Measurements from ENCODE around the gene ABCA13.

GRCh38 chr7:48472640-48473039, 301.4 kb downstream of the ABCA13 start:
- no peak for TF ChIP-seq TAF1 (IDR thresholded peaks at IDR 0.05; ENCODE audit: borderline replicate concordance, low read depth, low read length)
- TF ChIP-seq, protein P1, sequence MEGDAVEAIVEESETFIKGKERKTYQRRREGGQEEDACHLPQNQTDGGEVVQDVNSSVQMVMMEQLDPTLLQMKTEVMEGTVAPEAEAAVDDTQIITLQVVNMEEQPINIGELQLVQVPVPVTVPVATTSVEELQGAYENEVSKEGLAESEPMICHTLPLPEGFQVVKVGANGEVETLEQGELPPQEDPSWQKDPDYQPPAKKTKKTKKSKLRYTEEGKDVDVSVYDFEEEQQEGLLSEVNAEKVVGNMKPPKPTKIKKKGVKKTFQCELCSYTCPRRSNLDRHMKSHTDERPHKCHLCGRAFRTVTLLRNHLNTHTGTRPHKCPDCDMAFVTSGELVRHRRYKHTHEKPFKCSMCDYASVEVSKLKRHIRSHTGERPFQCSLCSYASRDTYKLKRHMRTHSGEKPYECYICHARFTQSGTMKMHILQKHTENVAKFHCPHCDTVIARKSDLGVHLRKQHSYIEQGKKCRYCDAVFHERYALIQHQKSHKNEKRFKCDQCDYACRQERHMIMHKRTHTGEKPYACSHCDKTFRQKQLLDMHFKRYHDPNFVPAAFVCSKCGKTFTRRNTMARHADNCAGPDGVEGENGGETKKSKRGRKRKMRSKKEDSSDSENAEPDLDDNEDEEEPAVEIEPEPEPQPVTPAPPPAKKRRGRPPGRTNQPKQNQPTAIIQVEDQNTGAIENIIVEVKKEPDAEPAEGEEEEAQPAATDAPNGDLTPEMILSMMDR (IDR thresholded peaks at IDR 0.05), result no peak
- no peak for TF ChIP-seq TEAD4 (IDR thresholded peaks at IDR 0.05; ENCODE audit: borderline replicate concordance, insufficient read depth)
- no peak for TF ChIP-seq POLR2AphosphoS5 (IDR thresholded peaks at IDR 0.05; ENCODE audit: low read depth, low read length)
- TF ChIP-seq EP300 (IDR thresholded peaks at IDR 0.05; ENCODE audit: borderline replicate concordance in 1 of 2, low read depth in 1 of 2, low read length in 1 of 2), result no peak
- TF ChIP-seq RCOR1 (IDR thresholded peaks at IDR 0.05; ENCODE audit: low read length), result no peak
- TF ChIP-seq, protein P2, sequence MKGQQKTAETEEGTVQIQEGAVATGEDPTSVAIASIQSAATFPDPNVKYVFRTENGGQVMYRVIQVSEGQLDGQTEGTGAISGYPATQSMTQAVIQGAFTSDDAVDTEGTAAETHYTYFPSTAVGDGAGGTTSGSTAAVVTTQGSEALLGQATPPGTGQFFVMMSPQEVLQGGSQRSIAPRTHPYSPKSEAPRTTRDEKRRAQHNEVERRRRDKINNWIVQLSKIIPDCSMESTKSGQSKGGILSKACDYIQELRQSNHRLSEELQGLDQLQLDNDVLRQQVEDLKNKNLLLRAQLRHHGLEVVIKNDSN (IDR thresholded peaks at IDR 0.05; ENCODE audit: borderline replicate concordance, low read depth), result no peak
- TF ChIP-seq MXI1 (IDR thresholded peaks at IDR 0.05; ENCODE audit: low read depth, low read length), result no peak
- TF ChIP-seq EZH2phosphoT487 (IDR thresholded peaks at IDR 0.05; ENCODE audit: borderline replicate concordance, low read depth), result no peak
- TF ChIP-seq GATA2 (CRISPR knock-in tag; IDR thresholded peaks at IDR 0.05), result no peak
- TF ChIP-seq YY1 (IDR thresholded peaks at IDR 0.05; ENCODE audit: low read depth), result no peak
